ENCODE data around the gene NAT16.
A peak's percentile ranks its signal among the peaks of the same experiment; 100 is the strongest.
"Not testable (repeated sequence)": the region's sequence is repeated elsewhere in the genome, so short reads cannot be mapped to it uniquely, and the experiment has no call there.

The NAT16 gene

DNA sequence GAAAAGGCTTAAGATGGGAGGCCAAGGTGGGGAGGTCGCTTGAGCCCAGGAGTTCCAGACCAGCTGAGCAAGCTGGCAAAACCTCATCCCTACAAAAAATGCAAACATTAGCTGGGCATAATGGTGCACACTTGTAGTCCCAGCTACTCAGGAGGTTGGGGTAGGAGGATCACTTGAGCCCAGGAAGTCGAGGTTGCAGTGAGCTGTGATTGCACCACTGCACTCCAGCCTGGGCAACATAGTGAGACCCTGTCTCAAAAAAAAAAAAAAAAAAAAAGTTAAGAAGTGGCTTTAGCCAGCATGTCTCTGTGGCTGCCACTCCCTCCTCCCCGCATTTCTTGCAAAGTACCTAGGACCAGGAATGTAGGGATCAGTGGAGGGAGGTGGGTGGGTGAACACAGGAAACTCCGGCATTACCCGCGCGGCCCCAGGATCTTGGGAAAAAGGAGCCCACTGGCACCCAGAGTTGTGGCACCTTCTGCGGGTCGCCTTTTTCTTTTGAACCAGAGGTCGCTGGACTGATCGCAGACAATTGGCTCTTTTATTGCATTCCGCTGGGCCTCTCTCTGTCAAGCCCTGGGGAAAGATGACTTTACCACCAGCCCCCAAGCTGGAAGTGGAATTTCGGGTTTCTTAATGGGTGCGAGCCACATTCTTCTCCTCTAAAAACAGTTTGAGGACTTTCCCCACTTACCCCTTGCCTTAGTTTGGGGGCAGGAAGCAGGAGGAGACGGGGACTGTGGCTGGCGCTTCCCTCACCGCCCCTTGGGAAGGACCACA is 18.2 kb downstream of the NAT16 start:
- no peak for DNase-seq

DNA sequence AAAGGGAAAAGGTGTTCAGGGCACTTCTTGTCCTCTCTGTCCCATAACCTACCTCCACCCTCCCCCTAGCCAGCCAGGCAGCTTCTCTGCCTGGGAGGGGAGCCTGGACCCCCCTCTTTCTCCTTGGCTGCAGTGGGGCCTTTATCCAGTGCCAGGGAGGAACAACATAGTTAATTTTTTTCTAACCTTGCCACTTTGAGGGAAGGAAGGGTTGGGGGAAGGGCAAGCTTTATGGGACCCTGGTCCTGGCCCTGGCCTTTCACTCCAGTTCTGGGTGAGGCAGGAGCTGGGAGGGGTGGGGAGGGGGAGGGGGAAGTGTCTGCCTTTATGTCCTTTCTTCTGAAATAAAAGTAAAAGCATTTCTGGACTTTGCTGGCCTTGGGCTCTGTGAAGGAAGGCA is 19.2 kb downstream of the NAT16 start:
- DNase-seq, result no peak

DNA sequence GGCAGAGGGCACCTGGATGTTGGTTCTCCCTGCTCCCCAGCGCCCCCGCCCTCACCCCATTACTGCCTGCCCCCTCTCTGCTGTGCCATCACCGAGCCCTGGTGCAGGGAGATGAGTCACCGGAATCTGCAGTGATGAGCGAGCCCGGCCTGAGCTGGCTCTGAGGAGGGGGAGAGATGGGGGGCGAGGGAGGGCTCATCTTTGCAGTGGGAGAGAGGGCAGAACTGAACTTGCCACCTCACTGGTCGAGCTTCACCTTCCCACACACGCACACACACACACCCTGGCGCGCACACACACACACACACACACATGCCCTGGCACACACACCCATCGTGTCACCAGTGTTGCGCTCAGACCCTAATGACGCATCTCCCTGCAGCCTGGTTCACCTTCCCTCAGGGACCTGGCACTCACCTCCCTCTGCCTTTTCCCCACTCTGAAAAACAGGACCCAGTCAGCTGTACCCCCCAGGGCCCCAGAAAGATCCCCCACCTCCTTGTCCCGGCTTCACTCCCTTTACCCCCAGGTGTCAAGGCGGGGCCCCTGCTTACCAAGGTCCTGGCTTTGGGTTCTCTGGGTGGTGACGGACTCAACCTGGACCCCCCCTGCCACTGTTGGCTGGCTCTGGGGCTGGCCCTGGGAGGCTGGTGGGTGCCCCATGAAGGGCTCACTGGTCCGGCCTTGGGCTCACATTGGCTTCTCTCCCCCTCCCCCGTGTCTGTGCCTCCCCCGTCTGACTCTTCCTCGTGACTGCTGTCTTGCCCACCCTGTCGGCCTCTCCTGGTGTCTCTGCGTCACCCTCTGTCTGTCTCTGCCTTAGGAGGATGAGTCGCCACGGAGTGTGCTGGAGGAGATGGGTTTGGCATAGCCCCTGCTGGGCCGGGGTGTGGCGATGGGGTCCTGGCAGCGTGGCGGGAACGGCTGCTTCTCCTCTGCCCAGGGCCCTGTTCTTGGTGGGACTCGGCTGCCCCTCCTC is 20.1 kb downstream of the NAT16 start:
- DNase-seq, result peak in 6 of 56 donors; percentile 9 to 41 (median 18)

DNA sequence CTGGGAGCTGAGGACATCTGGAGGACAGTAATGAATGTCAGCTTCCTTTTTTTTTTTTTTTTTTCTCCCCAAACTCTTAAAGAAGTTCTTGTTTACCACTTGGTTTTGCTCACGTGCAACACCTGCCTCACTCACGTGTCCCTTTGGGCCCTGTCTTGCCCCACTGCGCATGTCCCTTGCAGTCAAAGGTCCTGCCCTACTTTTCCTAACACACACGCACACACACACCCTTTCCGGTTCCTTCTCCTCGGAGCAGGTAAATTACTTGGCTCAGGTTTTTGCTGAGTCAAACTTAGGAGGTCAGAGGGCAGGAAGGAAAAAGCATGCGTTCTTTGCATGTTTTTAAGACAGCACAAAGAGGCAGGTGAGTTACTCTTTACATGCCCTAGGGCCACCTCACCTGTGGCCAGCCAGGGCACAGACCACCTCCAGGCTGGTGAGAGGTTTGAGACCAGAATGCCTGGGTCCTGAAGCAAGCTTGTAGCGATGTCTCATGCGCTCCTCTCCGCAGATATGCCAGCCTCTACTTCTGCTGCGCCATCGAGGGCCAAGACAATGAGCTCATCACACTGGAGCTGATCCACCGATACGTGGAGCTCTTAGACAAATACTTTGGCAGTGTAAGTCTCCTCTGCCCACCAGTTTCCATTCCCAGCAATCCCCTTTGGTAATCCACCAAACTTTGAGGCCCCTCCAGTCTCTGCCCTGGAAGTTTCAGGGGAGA is 23.1 kb downstream of the NAT16 start:
- peak in 1 of 56 donors; percentile 14 for DNase-seq

DNA sequence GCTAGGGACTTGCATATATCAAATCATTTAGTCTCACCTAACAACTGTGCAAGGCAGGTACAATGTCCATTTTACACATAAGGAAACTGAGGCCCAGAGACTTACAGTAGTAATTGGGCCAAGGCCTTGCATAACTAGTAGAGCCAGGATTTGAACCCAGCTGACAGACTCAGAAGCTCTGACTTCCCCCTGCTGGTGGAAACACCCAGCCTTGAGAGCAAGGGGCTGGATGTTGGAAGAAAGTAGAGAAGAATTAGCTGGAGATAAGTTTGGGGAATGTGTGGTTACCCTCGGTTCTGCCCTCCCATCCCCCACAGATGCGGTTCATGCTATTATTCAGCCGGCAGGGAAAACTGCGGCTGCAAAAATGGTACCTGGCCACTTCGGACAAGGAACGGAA is 23.8 kb downstream of the NAT16 start:
- no peak for DNase-seq

DNA sequence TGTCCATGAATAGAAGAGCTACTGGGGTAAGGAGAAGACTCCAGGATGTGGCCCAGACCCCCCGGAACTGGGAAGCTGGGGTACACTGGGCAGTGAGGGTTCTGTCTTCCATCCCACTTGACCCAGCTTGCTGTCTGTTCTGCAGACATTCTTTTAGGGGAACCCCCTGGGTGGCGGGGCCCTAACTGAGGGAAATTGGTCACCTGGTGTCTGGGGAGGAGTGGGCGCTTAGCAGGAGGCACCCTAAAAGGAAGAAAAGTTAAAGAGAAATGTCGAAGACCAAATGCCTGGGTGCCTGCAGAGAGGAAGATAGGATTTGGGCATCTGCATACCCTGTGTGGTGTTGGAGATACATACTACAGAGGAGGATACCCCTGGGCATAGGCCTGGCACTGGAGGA is 24.8 kb downstream of the NAT16 start:
- DNase-seq, result no peak

DNA sequence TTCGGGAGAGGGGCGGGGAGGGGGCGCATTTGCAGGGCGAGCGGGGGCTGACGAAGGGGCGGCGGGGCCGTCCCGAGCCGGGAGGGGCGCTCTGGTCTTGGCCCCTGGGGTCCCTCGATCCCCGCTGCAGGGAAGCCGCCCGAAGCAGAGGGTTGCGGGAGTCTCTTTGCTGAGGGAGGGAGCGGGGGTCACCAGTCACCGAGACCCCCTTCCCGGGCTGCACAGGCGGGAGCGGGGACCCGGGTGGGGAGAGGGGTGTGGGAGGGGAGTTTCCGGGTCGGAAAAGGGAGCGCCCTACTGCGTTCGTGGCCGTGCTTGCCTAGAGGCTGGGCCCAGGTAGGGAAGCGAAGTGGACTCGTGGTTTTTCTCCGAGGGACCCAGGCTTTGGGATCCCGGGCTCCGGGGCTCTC is 25.4 kb downstream of the NAT16 start:
- DNase-seq, result no peak

DNA sequence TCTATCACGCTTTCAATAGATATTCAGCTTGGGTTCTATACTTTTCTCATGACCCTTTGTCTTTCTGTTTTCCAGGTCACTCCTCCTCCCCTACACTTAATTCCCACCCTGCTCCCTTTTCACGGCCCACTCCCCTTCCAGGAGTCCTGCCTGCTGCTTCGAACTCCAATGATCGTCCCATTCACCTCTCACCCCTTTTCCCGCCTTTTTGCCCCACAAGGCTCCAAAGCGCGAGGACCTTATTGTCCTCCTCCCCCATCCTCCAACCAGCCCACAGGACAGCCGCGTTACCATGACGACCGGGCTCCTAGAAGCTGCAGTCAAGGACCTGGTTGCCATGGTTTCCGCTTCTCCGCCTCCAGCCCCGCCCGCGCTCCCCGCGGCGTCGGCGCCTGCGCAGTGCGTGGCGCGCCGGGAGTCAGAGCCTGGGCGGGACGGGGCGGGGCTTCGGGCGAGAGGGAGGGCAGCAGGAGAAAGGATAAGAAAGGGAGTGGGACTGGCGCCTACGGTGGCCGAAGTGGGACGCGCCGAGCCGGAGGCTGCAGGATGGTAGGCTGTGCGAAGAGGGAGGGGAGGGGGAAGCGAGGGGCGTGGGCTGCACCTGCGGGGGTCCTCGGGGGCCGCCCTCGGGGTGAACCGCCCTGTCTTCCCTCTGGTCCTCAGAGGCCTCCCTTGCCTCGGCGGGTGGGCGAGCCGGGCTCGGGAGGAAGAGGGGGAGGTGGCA is 26.0 kb downstream of the NAT16 start, which contains the start of gene AP1S1:
TSS of gene AP1S1 (plus strand) at position 508 of the 724 bp plus-strand sequence. CDS start at position 547, 39 bp downstream.
- peak; percentile 31 to 96 (median 87) for DNase-seq

DNA sequence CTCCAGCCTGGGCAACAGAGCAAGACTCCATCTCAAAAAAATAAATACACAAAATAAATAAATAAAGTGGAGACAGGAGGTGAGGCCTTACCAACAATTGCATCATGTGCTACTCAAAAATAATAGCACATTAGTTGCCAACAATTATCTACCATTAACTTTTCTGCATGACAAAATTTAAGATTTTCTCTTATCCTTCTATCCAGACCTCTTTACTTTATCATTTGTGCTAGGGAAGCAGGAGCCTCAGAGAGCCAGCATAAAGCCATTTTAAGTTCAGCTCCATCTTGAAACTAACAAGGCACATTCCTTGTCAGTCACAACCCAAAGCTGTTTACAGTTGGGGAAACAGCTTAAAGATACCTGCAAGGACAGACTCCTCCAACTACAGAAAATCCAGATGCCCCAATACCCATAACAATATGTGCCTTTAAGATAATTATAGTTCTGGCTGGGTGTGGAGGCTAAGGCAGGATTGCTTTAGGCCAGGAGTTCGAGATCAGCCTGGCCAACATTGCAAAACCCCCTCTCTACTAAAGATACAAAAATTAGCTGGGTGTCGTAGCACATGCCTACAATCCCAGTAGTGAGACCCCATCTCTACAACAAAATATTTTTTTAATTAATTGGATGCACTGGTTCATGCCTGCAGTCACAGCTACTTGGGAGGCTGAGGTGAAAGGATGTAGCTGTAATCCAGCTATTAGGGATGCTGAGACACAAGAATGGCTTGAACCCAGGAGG is 28.0 kb downstream of the NAT16 start:
- DNase-seq, result no peak

DNA sequence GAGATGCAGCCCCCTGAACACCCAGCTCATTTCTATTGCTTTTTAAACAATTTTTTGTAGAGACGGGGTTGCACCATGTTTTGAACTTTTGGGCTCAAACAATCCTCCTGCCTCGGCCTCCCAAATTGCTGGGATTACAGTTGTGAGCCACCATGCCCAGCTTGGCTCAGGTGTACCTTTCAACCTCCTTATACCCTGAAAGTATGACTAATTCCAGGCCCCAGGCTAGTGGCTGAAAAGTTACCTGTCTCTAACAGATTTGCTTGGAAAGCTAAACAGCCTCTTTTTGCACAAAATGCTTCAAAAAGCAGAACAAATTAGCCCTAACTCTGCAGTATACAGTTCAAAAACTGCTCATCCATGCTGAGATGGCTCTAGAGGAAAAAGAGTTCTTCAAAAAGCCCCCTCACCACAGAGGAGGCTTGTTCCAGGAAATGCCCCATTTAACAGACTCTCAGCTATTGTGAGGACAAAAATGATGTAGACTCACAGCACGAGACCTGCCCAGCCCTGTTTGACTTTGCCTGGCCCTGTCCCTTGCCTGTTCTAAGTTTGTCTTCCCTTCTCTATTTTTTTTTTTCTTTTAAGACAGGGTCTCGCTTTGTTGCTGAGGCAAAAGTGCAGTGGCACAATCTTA is 39.2 kb downstream of the NAT16 start:
- no peak for DNase-seq

DNA sequence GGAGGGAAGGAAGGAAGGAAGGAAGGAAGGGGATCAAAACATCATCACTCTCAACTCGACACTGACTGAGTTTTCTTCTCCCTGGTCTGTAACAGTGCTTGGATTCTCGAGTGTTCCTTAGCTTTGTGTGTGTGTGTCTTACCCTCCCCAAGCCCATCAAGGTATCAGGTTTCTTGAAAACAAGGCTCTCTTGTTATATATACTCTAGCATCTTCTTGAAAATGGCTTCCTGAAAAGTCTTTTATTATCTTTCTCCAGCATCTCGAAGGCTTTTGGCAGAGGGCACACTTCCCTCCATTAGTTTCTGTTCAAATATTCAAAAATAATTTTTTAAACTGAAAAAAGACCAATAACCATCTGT is 39.8 kb downstream of the NAT16 start:
- DNase-seq, result no peak

DNA sequence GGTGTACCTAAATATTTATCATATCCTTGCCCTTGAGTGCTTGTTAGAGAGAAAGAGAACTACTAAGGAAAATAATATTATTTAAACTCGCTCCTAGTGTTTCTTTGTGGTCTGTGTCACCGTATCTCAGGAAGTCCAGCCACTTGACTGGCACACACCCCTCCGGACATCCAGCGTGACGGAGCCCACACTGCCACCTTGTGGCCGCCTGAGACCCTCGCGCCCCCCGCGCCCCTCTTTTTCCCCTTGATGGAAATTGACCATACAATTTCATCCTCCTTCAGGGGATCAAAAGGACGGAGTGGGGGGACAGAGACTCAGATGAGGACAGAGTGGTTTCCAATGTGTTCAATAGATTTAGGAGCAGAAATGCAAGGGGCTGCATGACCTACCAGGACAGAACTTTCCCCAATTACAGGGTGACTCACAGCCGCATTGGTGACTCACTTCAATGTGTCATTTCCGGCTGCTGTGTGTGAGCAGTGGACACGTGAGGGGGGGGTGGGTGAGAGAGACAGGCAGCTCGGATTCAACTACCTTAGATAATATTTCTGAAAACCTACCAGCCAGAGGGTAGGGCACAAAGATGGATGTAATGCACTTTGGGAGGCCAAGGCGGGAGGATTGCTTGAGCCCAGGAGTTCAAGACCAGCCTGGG is 41.8 kb downstream of the NAT16 start:
- peak in 26 of 56 donors; percentile 7 to 65 (median 32) for DNase-seq

DNA sequence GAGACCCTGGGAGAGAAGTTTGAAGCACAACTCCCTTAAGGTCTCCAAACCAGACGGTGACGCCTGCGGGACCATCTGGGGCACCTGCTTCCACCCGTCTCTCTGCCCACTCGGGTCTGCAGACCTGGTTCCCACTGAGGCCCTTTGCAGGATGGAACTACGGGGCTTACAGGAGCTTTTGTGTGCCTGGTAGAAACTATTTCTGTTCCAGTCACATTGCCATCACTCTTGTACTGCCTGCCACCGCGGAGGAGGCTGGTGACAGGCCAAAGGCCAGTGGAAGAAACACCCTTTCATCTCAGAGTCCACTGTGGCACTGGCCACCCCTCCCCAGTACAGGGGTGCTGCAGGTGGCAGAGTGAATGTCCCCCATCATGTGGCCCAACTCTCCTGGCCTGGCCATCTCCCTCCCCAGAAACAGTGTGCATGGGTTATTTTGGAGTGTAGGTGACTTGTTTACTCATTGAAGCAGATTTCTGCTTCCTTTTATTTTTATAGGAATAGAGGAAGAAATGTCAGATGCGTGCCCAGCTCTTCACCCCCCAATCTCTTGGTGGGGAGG is 42.4 kb downstream of the NAT16 start:
- no peak for DNase-seq

DNA sequence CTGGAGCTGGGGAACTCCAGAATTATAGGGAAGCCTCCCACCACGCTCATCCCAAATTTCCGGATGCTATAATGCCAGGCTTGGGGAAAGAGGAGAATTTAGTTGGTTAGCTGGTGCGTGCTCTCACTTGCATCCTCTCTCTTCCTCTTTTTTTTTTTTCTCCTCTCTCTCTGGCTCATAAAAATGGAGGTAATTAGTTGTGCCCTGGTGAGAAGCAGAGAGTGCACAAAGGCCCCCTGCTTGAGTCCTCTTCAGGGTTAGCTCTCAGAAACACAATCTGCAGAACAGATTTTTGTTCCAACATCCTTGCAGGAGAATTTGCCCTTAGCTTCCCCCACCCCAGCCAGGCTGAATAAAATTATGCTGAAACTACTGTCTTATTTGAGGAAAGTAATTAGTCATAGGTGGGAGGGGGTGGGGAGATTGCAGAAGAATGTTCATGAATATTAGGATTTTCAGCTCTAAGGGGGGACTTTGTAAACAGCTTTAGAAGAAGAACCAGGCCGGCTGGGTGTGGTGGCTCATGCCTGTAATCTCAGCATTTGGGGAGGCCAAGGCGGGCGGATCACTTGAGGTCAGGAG is 45.6 kb downstream of the NAT16 start:
- DNase-seq, result peak in 1 of 56 donors; percentile 21

DNA sequence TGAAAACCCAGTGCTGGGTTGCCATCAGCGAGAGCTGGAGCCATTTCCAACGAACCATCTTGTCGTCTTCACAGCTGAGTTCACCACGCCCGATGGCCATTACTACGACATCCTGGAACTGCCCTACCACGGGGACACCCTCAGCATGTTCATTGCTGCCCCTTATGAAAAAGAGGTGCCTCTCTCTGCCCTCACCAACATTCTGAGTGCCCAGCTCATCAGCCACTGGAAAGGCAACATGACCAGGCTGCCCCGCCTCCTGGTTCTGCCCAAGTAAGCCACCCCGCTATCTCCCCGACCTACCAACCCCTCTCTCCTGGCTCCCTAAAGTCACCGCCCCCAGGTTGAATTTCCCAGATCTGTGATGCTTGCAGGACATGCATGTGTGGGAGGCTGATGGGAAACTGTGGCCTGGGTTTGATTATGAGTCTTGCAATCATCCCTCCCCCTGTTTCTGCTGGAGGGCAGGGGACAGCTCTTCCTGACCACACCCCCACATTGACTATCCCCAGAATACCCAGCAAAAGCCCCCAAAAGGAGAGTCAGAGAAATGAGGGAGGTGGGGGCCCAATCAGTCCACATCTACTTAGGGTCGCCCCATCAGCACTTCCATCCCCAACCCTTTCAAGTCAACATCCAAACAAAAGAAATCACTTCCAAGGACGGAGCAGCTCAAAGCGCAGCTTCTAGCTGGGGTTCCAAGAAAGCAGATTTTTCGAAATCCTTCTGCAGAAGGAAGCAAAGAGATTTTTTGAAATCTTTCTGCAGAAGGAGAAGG is 46.3 kb downstream of the NAT16 start:
- DNase-seq, result no peak

DNA sequence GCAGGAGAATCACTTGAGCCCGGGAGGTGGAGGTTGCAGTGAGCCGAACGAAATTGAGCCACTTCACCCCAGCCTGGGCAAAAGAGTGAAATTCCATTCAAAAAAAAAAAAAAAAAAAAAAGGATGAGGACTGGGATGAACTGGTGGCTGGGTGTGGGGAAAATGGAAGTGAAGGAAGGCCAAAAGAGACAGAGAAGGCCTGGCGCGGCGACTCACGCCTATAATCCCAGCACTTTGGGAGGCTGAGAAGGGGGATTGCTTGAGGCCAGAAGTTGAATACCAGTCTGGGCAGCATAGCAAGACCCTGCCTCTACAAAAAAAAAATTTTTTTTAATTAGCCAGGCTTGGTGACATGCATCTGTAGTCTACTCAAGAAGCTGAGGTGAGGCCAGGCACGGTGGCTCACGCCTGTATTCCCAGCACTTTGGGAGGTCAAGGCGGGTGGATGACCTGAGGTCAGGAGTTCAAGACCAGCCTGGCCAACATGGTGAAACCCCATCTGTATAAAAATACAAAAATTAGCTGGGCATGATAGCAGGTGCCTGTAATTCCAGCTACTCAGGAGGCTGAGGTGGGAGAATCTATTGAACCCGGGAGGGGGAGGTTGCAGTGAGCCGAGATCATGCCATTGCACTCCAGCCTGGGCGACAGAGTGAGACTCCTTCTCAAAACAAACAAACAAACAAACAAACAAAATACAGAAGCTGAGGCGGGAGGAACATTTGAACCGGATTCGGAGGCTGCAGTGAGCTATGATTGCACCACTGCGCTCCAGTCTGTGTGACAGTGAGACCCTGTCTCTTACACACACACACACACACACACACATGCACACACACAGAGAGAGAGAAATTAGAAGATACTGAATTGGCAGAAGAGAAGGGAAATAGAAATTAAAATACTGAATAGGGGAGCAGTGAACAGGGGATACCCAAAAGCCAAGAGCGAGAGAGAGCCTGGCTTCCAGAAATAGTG is 47.2 kb downstream of the NAT16 start:
- DNase-seq, result not testable (repeated sequence)

All from amygdala (tissue), 56 donors.